Endothelial cell of umbilical vein (primary cell): ENCODE measurements around the gene ZNF511. TPM values are rescaled to one million over a fixed set of nuclear protein-coding genes. Genes with fewer than 3 reads are reported as not detected.

Source experiments
- BruUV-seq: library from RNA; stranded (reverse); fragments of 400-500 nt; replicated peaks from 2 replicates; lab custom pipeline; 2021; lab: Mats Ljungman, UMichigan
- CTCF ChIA-PET: fragments of 300-600, 350-600 bp; sonication (Branson Sonifier 250); formaldehyde crosslinking; loops from one replicate; lab custom pipeline; 2021; ENCODE audit warnings: antibody characterized with exemption, inconsistent platforms; lab: Charles Lee
- POLR2A ChIA-PET: fragments of 300-600, 350-600 bp; sonication (Branson Sonifier 250); formaldehyde crosslinking; loops from one replicate; lab custom pipeline; 2021; ENCODE audit warnings: antibody characterized with exemption, inconsistent platforms; lab: Charles Lee
- DNase-seq: peaks from one replicate; pipeline ENCODE4 v3.0.0-alpha.2; 2011; ENCODE audit warnings: low read depth, low spot score
- FAIRE-seq: peaks from 2 replicates; lab custom pipeline; 2011; peaks lifted over from hg19 to GRCh38; lab: Jason Lieb, UNC
- H2AFZ ChIP-seq: 2 replicates; pipeline ENCODE4 v1.6.0; 2012; ENCODE audit warnings: low read depth, low read length, control low read depth, inconsistent platforms
- H3K27ac ChIP-seq: 2 replicates; pipeline ENCODE4 v1.5.1; 2011; ENCODE audit warnings: low read depth, mild to moderate bottlenecking, control low read depth, low read length, moderate library complexity; ENCODE audit not compliant: insufficient read depth
- H3K27me3 ChIP-seq, 2 experiments: 2 replicates each; pipeline versions ENCODE4 v1.6.0 to v1.6.1; 2011; ENCODE audit warnings: low read length in 2 of 2, mixed read lengths in 1 of 2; ENCODE audit not compliant: control insufficient read depth in 2 of 2, insufficient read depth in 2 of 2
- H3K36me3 ChIP-seq, 2 experiments: 2 replicates in 1 of 2; 3 replicates in 1 of 2; pipeline ENCODE4 v1.5.1; 2011; ENCODE audit warnings: low read length in 2 of 2, mild to moderate bottlenecking in 1 of 2, moderate library complexity in 1 of 2; ENCODE audit not compliant: control insufficient read depth in 2 of 2, insufficient read depth in 2 of 2; ENCODE audit errors: extremely low read depth in 1 of 2
- H3K4me1 ChIP-seq: 3 replicates; pipeline ENCODE4 v1.5.1; 2011; ENCODE audit warnings: mild to moderate bottlenecking, low read length; ENCODE audit not compliant: control insufficient read depth, insufficient read depth; ENCODE audit errors: extremely low read depth
- H3K4me2 ChIP-seq: 2 replicates; pipeline ENCODE4 v1.6.1; 2011; ENCODE audit warnings: low read length, control low read depth, mixed read lengths; ENCODE audit not compliant: insufficient read depth
- H3K4me3 ChIP-seq, 3 experiments: fragments of 200-600 bp in 1 of 3; sonication (generic), shearing (Covaris generic) in 1 of 3; replicated peaks in 1 of 3; 2 replicates each; pipeline ENCODE4 v1.5.1; 2011 to 2016; ENCODE audit warnings: control low read depth in 3 of 3, low read length in 3 of 3, mild to moderate bottlenecking in 2 of 3, inconsistent platforms in 1 of 3, low read depth in 1 of 3, moderate library complexity in 1 of 3; ENCODE audit not compliant: insufficient read depth in 1 of 3
- H3K79me2 ChIP-seq: 2 replicates; pipeline ENCODE4 v1.6.0; 2012; ENCODE audit warnings: low read length, inconsistent platforms; ENCODE audit not compliant: control insufficient read depth, insufficient read depth
- H3K9ac ChIP-seq: replicated peaks from 2 replicates; pipeline ENCODE3; 2011; ENCODE audit warnings: low read length, control low read depth; ENCODE audit not compliant: insufficient read depth; ENCODE audit errors: extremely low read depth
- H3K9me1 ChIP-seq: replicated peaks from 3 replicates; pipeline ENCODE4 v1.6.0; 2011; ENCODE audit warnings: mild to moderate bottlenecking, low read length; ENCODE audit not compliant: control insufficient read depth, insufficient read depth; ENCODE audit errors: extremely low read depth
- H3K9me3 ChIP-seq: replicated peaks from 2 replicates; pipeline ENCODE4 v1.5.1; 2012; ENCODE audit warnings: low read length, inconsistent platforms; ENCODE audit not compliant: control insufficient read depth, insufficient read depth
- H4K20me1 ChIP-seq: replicated peaks from 2 replicates; pipeline ENCODE3; 2011; ENCODE audit warnings: mild to moderate bottlenecking, low read length; ENCODE audit not compliant: control insufficient read depth, insufficient read depth; ENCODE audit errors: extremely low read depth
- CTCF ChIP-seq, 2 donors: IDR thresholded peaks; 1 replicate in 1 of 2; 2 replicates in 1 of 2; pipeline ENCODE4 v1.5.1; 2011; ENCODE audit warnings: low read length in 2 of 2, mild to moderate bottlenecking in 2 of 2, moderate library complexity in 2 of 2, control low read depth in 1 of 2, inconsistent platforms in 1 of 2, low read depth in 1 of 2; ENCODE audit not compliant: insufficient read depth in 1 of 2; ENCODE audit errors: extremely low read depth in 1 of 2
- EZH2 ChIP-seq: IDR thresholded peaks from 2 replicates; pipeline ENCODE4 v1.6.1; 2012; ENCODE audit warnings: borderline replicate concordance, low read depth, mild to moderate bottlenecking, moderate library complexity, low read length, inconsistent platforms; ENCODE audit not compliant: severe bottlenecking
- FOS ChIP-seq: IDR thresholded peaks from 2 replicates; pipeline ENCODE4 v1.6.1; 2011; ENCODE audit warnings: mild to moderate bottlenecking, low read length, moderate library complexity, borderline replicate concordance; ENCODE audit not compliant: insufficient read depth
- GATA2 ChIP-seq: IDR thresholded peaks from 2 replicates; pipeline ENCODE4 v1.7.0; 2011; ENCODE audit warnings: low read depth, mild to moderate bottlenecking, moderate library complexity, mixed read lengths, low read length; ENCODE audit not compliant: insufficient read length, insufficient read depth
- JUN ChIP-seq: IDR thresholded peaks from 2 replicates; pipeline ENCODE4 v1.6.1; 2011; ENCODE audit warnings: borderline replicate concordance, low read depth; ENCODE audit not compliant: insufficient read length, insufficient read depth
- MAX ChIP-seq: IDR thresholded peaks from 2 replicates; pipeline ENCODE4 v1.6.1; 2011; ENCODE audit not compliant: insufficient read depth, insufficient read length
- MYC ChIP-seq: IDR thresholded peaks from one replicate; pipeline ENCODE4 v1.6.1; 2011; ENCODE audit warnings: mild to moderate bottlenecking, low read depth, low read length
- POLR2A ChIP-seq: IDR thresholded peaks from 2 replicates; pipeline ENCODE4 v1.6.1; 2012; ENCODE audit warnings: low read depth, mild to moderate bottlenecking, control low read depth, low read length
- POLR2AphosphoS5 ChIP-seq: IDR thresholded peaks from 2 replicates; pipeline ENCODE4 v1.6.1; 2012; ENCODE audit warnings: low read depth, mild to moderate bottlenecking, control low read depth, low read length, moderate library complexity; ENCODE audit not compliant: insufficient read depth
- dilution Hi-C: fragments of 300-500 bp; cut with MboI; formaldehyde crosslinking; loops from one replicate; pipeline ENCODE4 v1.15.0; 2019; ENCODE audit warnings: low sequenced_read_pairs; ENCODE audit not compliant: extremely low pct_ligation_motif_present
- intact Hi-C: fragments of 100-400 bp; cut with micrococcal nuclease; formaldehyde crosslinking; loops from one replicate; pipeline ENCODE4 v1.10.0; 2022
- polyA plus RNA-seq, 4 experiments: library from polyadenylated mRNA; depleted of rRNA in 3 of 4; stranded (reverse) in 3 of 4; unstranded in 1 of 4; fragments of >200 nt; gene quantifications; 2 replicates each; pipeline versions ENCODE4 v1.2.1 to v1.2.3, GENCODE V29; 2011 to 2012; ENCODE audit warnings: missing spikeins in 1 of 4
- total RNA-seq: library from RNA; stranded (reverse); gene quantifications from 2 replicates; pipeline ENCODE4 v1.2.3, GENCODE V29; 2021

ZNF511 gene
- total and polyA plus RNA-seq, 2 donors (not counting 3 experiments of a cell fraction or from before 2014, with no cell fraction given): 25.6 to 37.9 TPM

GRCh38 chr10:133358162-133358924 lies 49.6 kb downstream of the ZNF511 start:
- Histone ChIP-seq H3K36me3 (peaks cover 0 to 4% of the 10 kb centered on the region in 2 experiments), H3K9me1 (no peaks in the 10 kb centered on the region), H3K79me2 (no peaks in the 10 kb centered on the region), H3K27ac (no peak overlapping the region), H3K4me2 (no peak overlapping the region), H3K4me3 (no peak overlapping the region), H3K27me3 (no peaks in the 10 kb centered on the region), H2AFZ (no peak overlapping the region), H3K9me3 (no peaks in the 10 kb centered on the region), H3K4me1 (peaks cover 3% of the 10 kb centered on the region), H4K20me1 (no peaks in the 10 kb centered on the region), H3K9ac (no peak overlapping the region)
- POLR2A ChIA-PET: interaction anchor here (1.0 kb wide), 1 partner anchor 15 kb away, joined by 4 read pairs; the partner anchor contains the start of gene ECHS1
- DNase-seq (no peak), FAIRE-seq (no peak)
- dilution Hi-C loops: no loop called here
- intact Hi-C loops: no loop called here
- CTCF ChIA-PET: interaction anchor here (1.0 to 1.2 kb wide), 3 partner anchors 15 to 29 kb away, joined by 3 to 8 read pairs (median 3); no protein-coding TSS in a partner anchor
- TF ChIP-seq POLR2AphosphoS5 (no peak), EZH2 (no peak), MYC (no peak)
- no TSS peak for BruUV-seq

- H3K9me3 ChIP-seq: no peaks in the 10 kb centered on the region
- peaks cover 0 to 4% of the 10 kb centered on the region in 2 experiments for H3K36me3 ChIP-seq
- dilution Hi-C loops: no loop called here
- H3K4me2 ChIP-seq: no peak overlapping the region
- no peaks in the 10 kb centered on the region for H4K20me1 ChIP-seq
- no peak for FAIRE-seq
- H3K79me2 ChIP-seq: no peaks in the 10 kb centered on the region
- no peak overlapping the region for H3K27ac ChIP-seq
- intact Hi-C loops: no loop called here
- no peak for TF ChIP-seq MAX
- no peak for TF ChIP-seq POLR2AphosphoS5
- TF ChIP-seq FOS: no peak
- TF ChIP-seq POLR2A: no peak
- no peak for TF ChIP-seq JUN
- no peak for TF ChIP-seq EZH2
- TF ChIP-seq GATA2: no peak
- TF ChIP-seq MYC: no peak
- no peak for TF ChIP-seq CTCF (IDR thresholded peaks at IDR 0.05; ENCODE audit: extremely low read depth in 1 of 2, insufficient read depth in 1 of 2, low read depth in 1 of 2, low read length in 2 of 2)
- peaks cover 3% of the 10 kb centered on the region for H3K4me1 ChIP-seq
- no peak overlapping the region for H2AFZ ChIP-seq
- H3K4me3 ChIP-seq: no peak overlapping the region
- H3K27me3 ChIP-seq: no peaks in the 10 kb centered on the region
- no peak overlapping the region for H3K9ac ChIP-seq
- CTCF ChIA-PET: interaction anchor here (1.2 kb wide), 1 partner anchor 19 kb away, joined by 3 read pairs; no protein-coding TSS in a partner anchor
- POLR2A ChIA-PET: no interaction called here
- no peaks in the 10 kb centered on the region for H3K9me1 ChIP-seq
- DNase-seq: no peak
- BruUV-seq: no TSS peak
Measured at GRCh38 chr10:133358925-133359310, 50.2 kb downstream of the ZNF511 start.
